GM23338 (cell line): Measurements from ENCODE around the gene CD86. TPM values are rescaled to one million over a fixed set of nuclear protein-coding genes. Genes with fewer than 3 reads are reported as not detected.

ENCODE experiments used
- ATAC-seq: fragments of 200-7000 bp; cut with Tn5 transposase; 3 replicates; pipeline ENCODE4 v1.9.1; 2020
- DNase-seq: peaks from one replicate; pipeline ENCODE4 v3.0.0-alpha.2; 2015; ENCODE audit warnings: low spot score
- H2AFZ ChIP-seq: fragments of 200-600 bp; sonication (generic); 2 replicates; pipeline ENCODE4 v1.8.0; 2016; ENCODE audit warnings: antibody characterized with exemption, mild to moderate bottlenecking, moderate library complexity
- H3F3A ChIP-seq: fragments of 200-600 bp; sonication (generic); replicated peaks from 2 replicates; pipeline ENCODE4 v1.8.0; 2017; ENCODE audit warnings: antibody characterized with exemption, mixed run types, low read depth
- H3K27ac ChIP-seq: fragments of 200-600 bp; sonication (generic); 2 replicates; pipeline ENCODE4 v1.6.1; 2016; ENCODE audit warnings: low read depth
- H3K27me3 ChIP-seq: fragments of 200-600 bp; sonication (generic); 2 replicates; pipeline ENCODE4 v1.8.0; 2016; ENCODE audit warnings: mild to moderate bottlenecking, mixed run types, moderate library complexity; ENCODE audit not compliant: insufficient read depth
- H3K36me3 ChIP-seq: fragments of 200-600 bp; sonication (generic); 2 replicates; pipeline ENCODE4 v1.8.0; 2016; ENCODE audit warnings: mild to moderate bottlenecking; ENCODE audit not compliant: insufficient read depth
- H3K4me1 ChIP-seq: fragments of 200-600 bp; sonication (generic); 2 replicates; pipeline ENCODE4 v1.8.0; 2016; ENCODE audit warnings: mild to moderate bottlenecking, moderate library complexity; ENCODE audit not compliant: insufficient read depth
- H3K4me2 ChIP-seq: fragments of 200-600 bp; sonication (generic); 2 replicates; pipeline ENCODE4 v1.7.1; 2017; ENCODE audit warnings: mixed run types
- H3K4me3 ChIP-seq: fragments of 200-600 bp; sonication (generic); 2 replicates; pipeline ENCODE4 v1.6.1; 2016; ENCODE audit warnings: mixed run types
- H3K79me2 ChIP-seq: fragments of 200-600 bp; sonication (generic); replicated peaks from 2 replicates; pipeline ENCODE4 v1.8.0; 2017; ENCODE audit warnings: mild to moderate bottlenecking; ENCODE audit not compliant: insufficient read depth
- H3K9me2 ChIP-seq: fragments of 200-600 bp; sonication (generic); 2 replicates; pipeline ENCODE4 v1.8.0; 2017; ENCODE audit not compliant: insufficient read depth
- H4K20me1 ChIP-seq: fragments of 200-600 bp; sonication (generic); replicated peaks from 2 replicates; pipeline ENCODE4 v1.8.0; 2017; ENCODE audit warnings: mild to moderate bottlenecking; ENCODE audit not compliant: insufficient read depth
- H3K27ac Mint-ChIP-seq: 2 replicates; pipeline ENCODE4 v1.8.0; 2020; ENCODE audit warnings: inconsistent platforms, mild to moderate bottlenecking, moderate library complexity, mixed read lengths
- H3K27me3 Mint-ChIP-seq: 3 replicates; pipeline ENCODE4 v1.8.0; 2022; ENCODE audit warnings: low read depth, mild to moderate bottlenecking, moderate library complexity, mixed read lengths, inconsistent platforms; ENCODE audit not compliant: insufficient read depth, poor library complexity
- H3K36me3 Mint-ChIP-seq: 3 replicates; pipeline ENCODE4 v1.8.0; 2021; ENCODE audit warnings: low read depth, mild to moderate bottlenecking, inconsistent platforms, moderate library complexity, mixed read lengths
- H3K4me1 Mint-ChIP-seq: 3 replicates; pipeline ENCODE4 v1.8.0; 2020; ENCODE audit warnings: mild to moderate bottlenecking, inconsistent platforms, mixed read lengths
- H3K4me3 Mint-ChIP-seq: 3 replicates; pipeline ENCODE4 v1.8.0; 2021; ENCODE audit warnings: moderate library complexity, mild to moderate bottlenecking, inconsistent platforms, mixed read lengths
- H3K9me3 Mint-ChIP-seq: 3 replicates; pipeline ENCODE4 v1.8.0; 2020; ENCODE audit warnings: moderate library complexity, mild to moderate bottlenecking, inconsistent platforms, mixed read lengths
- CREB1 ChIP-seq: fragments of 250-450 bp; sonication (Bioruptor Pico); IDR thresholded peaks from 2 replicates; pipeline ENCODE4 v1.5.0; 2020; ENCODE audit warnings: low read depth, mild to moderate bottlenecking, moderate library complexity
- EZH2 ChIP-seq: fragments of 200-600 bp; sonication (generic); IDR thresholded peaks from one replicate; pipeline ENCODE4 v1.8.0; 2017; ENCODE audit warnings: antibody characterized with exemption, mild to moderate bottlenecking, low read depth; ENCODE audit not compliant: unreplicated experiment
- POLR2AphosphoS5 ChIP-seq: IDR thresholded peaks from 2 replicates; pipeline ENCODE4 v1.6.1; 2016; ENCODE audit warnings: antibody characterized with exemption, low read depth
- STAT1 ChIP-seq: IDR thresholded peaks from one replicate; pipeline ENCODE4 v1.6.1; 2016; ENCODE audit warnings: antibody characterized with exemption; ENCODE audit not compliant: unreplicated experiment
- ZNF331 ChIP-seq: fragments of 250-450 bp; sonication (Bioruptor Pico); IDR thresholded peaks from 2 replicates; pipeline ENCODE4 v1.5.0; 2020; ENCODE audit warnings: low read depth, mild to moderate bottlenecking, moderate library complexity
- polyA plus RNA-seq: library from polyadenylated mRNA; unstranded; fragments of >200 nt; fragmentation: Nextera tagmentation; extraction: Ambion mirVana; gene quantifications from 2 replicates; pipeline ENCODE4 v1.2.1, GENCODE V29; 2016
- total RNA-seq: library from RNA; depleted of rRNA; stranded (reverse); fragments of >200 nt; shearing (Covaris generic); gene quantifications from 2 replicates; pipeline ENCODE4 v1.2.3, GENCODE V29; 2014
- TF ChIP-seq, protein P1 (sequence below): fragments of 250-450 bp; sonication (Bioruptor Pico); IDR thresholded peaks from 2 replicates; pipeline ENCODE4 v1.5.0; 2020; ENCODE audit warnings: mild to moderate bottlenecking, moderate library complexity
- TF ChIP-seq, protein P2 (sequence below), 2 experiments: fragments of 200-600 bp in 1 of 2; sonication (generic) in 1 of 2; conservative IDR thresholded peaks; 2 replicates each; pipeline versions ENCODE4 v1.5.1 to v1.6.1; 2016 to 2017; ENCODE audit warnings: antibody characterized with exemption in 2 of 2, low read depth in 2 of 2, mild to moderate bottlenecking in 2 of 2, moderate library complexity in 1 of 2

CD86 gene
- total and polyA plus RNA-seq, 2 experiments from 2014 or later: 0.97 TPM; not detected in 1

DNA sequence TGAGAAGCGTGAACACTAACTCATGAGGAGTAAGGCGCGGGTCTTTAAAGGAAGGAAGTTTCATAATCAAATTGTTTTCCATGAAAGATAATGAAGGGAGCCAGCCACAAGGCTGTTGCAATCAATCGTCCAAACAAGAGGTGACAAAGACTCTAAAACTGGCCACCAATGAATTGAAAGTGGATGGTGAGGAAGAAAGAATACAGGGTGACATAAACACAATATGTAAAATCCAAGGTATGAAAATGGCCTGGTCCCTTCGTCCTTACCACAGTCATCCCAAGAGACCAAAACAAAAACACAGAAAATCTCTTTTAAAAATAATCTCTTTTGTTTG is 12.0 kb downstream of the CD86 start:
- H3K9me3 Mint-ChIP-seq: no peaks in the 10 kb centered on the region
- peaks cover 12% of the 10 kb centered on the region for H3K4me1 ChIP-seq
- no peak overlapping the region for H3K4me3 Mint-ChIP-seq
- no peaks in the 10 kb centered on the region for H4K20me1 ChIP-seq
- ATAC-seq (no peak), DNase-seq (no peak)
- peaks cover 5% of the 10 kb centered on the region; the same call in 1 of the 2 replicates for H3K9me2 ChIP-seq
- no peaks in the 10 kb centered on the region for H3K79me2 ChIP-seq
- peaks cover 7% of the 10 kb centered on the region for H3K4me1 Mint-ChIP-seq
- no peaks in the 10 kb centered on the region for H3K36me3 ChIP-seq
- H3K27ac ChIP-seq: no peak overlapping the region
- no peaks in the 10 kb centered on the region for H3K27me3 ChIP-seq
- H3K4me3 ChIP-seq: no peak overlapping the region
- TF ChIP-seq STAT1 (no peak), EZH2 (no peak), CREB1 (CRISPR knock-in tag) (no peak), ZNF331 (CRISPR knock-in tag) (no peak), POLR2AphosphoS5 (no peak)
- TF ChIP-seq, protein P1, sequence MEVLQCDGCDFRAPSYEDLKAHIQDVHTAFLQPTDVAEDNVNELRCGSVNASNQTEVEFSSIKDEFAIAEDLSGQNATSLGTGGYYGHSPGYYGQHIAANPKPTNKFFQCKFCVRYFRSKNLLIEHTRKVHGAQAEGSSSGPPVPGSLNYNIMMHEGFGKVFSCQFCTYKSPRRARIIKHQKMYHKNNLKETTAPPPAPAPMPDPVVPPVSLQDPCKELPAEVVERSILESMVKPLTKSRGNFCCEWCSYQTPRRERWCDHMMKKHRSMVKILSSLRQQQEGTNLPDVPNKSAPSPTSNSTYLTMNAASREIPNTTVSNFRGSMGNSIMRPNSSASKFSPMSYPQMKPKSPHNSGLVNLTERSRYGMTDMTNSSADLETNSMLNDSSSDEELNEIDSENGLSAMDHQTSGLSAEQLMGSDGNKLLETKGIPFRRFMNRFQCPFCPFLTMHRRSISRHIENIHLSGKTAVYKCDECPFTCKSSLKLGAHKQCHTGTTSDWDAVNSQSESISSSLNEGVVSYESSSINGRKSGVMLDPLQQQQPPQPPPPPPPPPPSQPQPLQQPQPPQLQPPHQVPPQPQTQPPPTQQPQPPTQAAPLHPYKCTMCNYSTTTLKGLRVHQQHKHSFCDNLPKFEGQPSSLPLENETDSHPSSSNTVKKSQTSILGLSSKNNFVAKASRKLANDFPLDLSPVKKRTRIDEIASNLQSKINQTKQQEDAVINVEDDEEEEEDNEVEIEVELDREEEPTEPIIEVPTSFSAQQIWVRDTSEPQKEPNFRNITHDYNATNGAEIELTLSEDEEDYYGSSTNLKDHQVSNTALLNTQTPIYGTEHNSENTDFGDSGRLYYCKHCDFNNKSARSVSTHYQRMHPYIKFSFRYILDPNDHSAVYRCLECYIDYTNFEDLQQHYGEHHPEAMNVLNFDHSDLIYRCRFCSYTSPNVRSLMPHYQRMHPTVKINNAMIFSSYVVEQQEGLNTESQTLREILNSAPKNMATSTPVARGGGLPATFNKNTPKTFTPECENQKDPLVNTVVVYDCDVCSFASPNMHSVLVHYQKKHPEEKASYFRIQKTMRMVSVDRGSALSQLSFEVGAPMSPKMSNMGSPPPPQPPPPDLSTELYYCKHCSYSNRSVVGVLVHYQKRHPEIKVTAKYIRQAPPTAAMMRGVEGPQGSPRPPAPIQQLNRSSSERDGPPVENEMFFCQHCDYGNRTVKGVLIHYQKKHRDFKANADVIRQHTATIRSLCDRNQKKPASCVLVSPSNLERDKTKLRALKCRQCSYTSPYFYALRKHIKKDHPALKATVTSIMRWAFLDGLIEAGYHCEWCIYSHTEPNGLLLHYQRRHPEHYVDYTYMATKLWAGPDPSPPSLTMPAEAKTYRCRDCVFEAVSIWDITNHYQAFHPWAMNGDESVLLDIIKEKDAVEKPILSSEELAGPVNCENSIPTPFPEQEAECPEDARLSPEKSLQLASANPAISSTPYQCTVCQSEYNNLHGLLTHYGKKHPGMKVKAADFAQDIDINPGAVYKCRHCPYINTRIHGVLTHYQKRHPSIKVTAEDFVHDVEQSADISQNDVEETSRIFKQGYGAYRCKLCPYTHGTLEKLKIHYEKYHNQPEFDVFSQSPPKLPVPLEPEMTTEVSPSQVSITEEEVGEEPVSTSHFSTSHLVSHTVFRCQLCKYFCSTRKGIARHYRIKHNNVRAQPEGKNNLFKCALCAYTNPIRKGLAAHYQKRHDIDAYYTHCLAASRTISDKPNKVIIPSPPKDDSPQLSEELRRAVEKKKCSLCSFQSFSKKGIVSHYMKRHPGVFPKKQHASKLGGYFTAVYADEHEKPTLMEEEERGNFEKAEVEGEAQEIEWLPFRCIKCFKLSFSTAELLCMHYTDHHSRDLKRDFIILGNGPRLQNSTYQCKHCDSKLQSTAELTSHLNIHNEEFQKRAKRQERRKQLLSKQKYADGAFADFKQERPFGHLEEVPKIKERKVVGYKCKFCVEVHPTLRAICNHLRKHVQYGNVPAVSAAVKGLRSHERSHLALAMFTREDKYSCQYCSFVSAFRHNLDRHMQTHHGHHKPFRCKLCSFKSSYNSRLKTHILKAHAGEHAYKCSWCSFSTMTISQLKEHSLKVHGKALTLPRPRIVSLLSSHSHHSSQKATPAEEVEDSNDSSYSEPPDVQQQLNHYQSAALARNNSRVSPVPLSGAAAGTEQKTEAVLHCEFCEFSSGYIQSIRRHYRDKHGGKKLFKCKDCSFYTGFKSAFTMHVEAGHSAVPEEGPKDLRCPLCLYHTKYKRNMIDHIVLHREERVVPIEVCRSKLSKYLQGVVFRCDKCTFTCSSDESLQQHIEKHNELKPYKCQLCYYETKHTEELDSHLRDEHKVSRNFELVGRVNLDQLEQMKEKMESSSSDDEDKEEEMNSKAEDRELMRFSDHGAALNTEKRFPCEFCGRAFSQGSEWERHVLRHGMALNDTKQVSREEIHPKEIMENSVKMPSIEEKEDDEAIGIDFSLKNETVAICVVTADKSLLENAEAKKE (CRISPR knock-in tag): no peak
- TF ChIP-seq, protein P2, sequence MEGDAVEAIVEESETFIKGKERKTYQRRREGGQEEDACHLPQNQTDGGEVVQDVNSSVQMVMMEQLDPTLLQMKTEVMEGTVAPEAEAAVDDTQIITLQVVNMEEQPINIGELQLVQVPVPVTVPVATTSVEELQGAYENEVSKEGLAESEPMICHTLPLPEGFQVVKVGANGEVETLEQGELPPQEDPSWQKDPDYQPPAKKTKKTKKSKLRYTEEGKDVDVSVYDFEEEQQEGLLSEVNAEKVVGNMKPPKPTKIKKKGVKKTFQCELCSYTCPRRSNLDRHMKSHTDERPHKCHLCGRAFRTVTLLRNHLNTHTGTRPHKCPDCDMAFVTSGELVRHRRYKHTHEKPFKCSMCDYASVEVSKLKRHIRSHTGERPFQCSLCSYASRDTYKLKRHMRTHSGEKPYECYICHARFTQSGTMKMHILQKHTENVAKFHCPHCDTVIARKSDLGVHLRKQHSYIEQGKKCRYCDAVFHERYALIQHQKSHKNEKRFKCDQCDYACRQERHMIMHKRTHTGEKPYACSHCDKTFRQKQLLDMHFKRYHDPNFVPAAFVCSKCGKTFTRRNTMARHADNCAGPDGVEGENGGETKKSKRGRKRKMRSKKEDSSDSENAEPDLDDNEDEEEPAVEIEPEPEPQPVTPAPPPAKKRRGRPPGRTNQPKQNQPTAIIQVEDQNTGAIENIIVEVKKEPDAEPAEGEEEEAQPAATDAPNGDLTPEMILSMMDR (conservative IDR thresholded peaks at IDR 0.05; ENCODE audit: low read depth in 2 of 2): no peak
- H3K27me3 Mint-ChIP-seq: no peaks in the 10 kb centered on the region
- H3K27ac Mint-ChIP-seq: no peak overlapping the region
- H3K36me3 Mint-ChIP-seq: no peaks in the 10 kb centered on the region
- H3K4me2 ChIP-seq: 0 out of 2 replicates have a peak overlapping the region, but pooled peaks have one; percentile 15
- H3F3A ChIP-seq: no peaks in the 10 kb centered on the region
- peak overlapping the region; percentile 73 for H2AFZ ChIP-seq
